ENCODE data around the gene BUB3.

DNA sequence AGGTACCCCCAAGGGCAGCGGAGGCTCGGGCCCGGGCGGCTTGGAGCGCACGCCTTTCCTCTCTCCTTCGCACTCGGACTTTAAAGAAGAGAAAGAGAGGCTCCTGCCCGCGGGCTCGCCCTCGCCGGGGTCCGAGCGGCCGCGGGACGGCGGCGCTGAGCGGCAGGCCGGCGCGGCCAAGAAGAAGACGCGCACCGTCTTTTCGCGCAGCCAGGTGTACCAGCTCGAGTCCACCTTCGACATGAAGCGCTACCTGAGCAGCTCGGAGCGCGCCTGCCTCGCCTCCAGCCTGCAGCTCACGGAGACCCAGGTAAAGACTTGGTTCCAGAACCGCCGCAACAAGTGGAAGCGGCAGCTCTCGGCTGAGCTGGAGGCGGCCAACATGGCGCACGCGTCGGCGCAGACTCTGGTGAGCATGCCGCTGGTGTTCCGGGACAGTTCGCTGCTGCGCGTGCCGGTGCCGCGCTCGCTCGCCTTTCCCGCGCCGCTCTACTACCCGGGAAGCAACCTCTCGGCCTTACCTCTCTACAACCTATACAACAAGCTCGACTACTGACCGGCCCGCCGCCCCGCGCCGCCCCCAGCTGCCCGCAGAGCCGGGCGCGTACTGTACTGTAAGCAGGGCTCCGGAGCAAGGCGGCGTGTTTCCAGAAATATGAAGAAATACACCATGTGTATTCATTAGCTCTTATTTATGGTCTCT is 4.5 kb upstream of the BUB3 start:
- TF ChIP-seq EZH2phosphoT487 (IDR thresholded peaks at IDR 0.05; ENCODE audit: insufficient read depth, low read depth) (no peak), EZH2 (IDR thresholded peaks at IDR 0.05; ENCODE audit: insufficient read depth, poor library complexity, severe bottlenecking) (no peak)
